Right hindlimb (tissue), 1 donor: ENCODE data around the gene STXBP6.
"Not testable (repeated sequence)": the region's sequence is repeated elsewhere in the genome, so short reads cannot be mapped to it uniquely, and the experiment has no call there.

Experiments
- DNase-seq: peaks from one replicate; pipeline ENCODE4 v3.0.0-alpha.2; 2018

STXBP6 gene

GRCh38 chr14:24785698-24786097 lies 264.2 kb downstream of the STXBP6 start:
- no peak for DNase-seq

GRCh38 chr14:24784981-24785380 lies 265.0 kb downstream of the STXBP6 start:
- DNase-seq: no peak

- DNase-seq: no peak
These were observed 266.2 kb downstream of the STXBP6 start for GRCh38 chr14:24783791-24784190.

GRCh38 chr14:24780281-24780680 lies 269.7 kb downstream of the STXBP6 start:
- DNase-seq: no peak

- DNase-seq: no peak
These were observed 272.3 kb downstream of the STXBP6 start for GRCh38 chr14:24777678-24778077.

GRCh38 chr14:24775950-24776349 lies 274.0 kb downstream of the STXBP6 start:
- DNase-seq: no peak

- no peak for DNase-seq
These were observed 275.6 kb downstream of the STXBP6 start for GRCh38 chr14:24774187-24774915.

- DNase-seq: not testable (repeated sequence)
These were observed 276.4 kb downstream of the STXBP6 start for GRCh38 chr14:24773564-24773963.

GRCh38 chr14:24766434-24766833 lies 283.5 kb downstream of the STXBP6 start:
- no peak for DNase-seq

GRCh38 chr14:24761141-24761540 lies 288.8 kb downstream of the STXBP6 start:
- no peak for DNase-seq
